HepG2 (cell line): ENCODE results near the gene EBF3. TPM values are rescaled to one million over a fixed set of nuclear protein-coding genes. Genes with fewer than 3 reads are reported as not detected.

Source experiments
- CREM ChIP-seq, 2 experiments: sonication (generic) in 1 of 2; formaldehyde crosslinking in 1 of 2; IDR thresholded peaks; 2 replicates each; pipeline versions ENCODE4 v1.4.0 to v1.6.1; 2016 to 2020; ENCODE audit warnings: antibody characterized with exemption in 1 of 2, mild to moderate bottlenecking in 1 of 2, missing genetic modification reagents in 1 of 2
- CTCF ChIP-seq: sonication (generic); formaldehyde crosslinking; IDR thresholded peaks from 2 replicates; pipeline ENCODE4 v1.5.0; 2020; ENCODE audit warnings: mild to moderate bottlenecking, missing genetic modification reagents, moderate library complexity
- HES4 ChIP-seq: sonication (generic); formaldehyde crosslinking; IDR thresholded peaks from 2 replicates; pipeline ENCODE4 v1.9.0; 2021; ENCODE audit warnings: mild to moderate bottlenecking, missing genetic modification reagents, borderline replicate concordance
- NFAT5 ChIP-seq: sonication (generic); formaldehyde crosslinking; IDR thresholded peaks from 2 replicates; pipeline ENCODE4 v1.4.0; 2020; ENCODE audit warnings: missing genetic modification reagents
- PATZ1 ChIP-seq: sonication (generic); formaldehyde crosslinking; IDR thresholded peaks from 2 replicates; pipeline ENCODE4 v1.4.0; 2020; ENCODE audit warnings: missing genetic modification reagents
- RAD21 ChIP-seq: fragments of 450-650 bp; formaldehyde crosslinking; IDR thresholded peaks from 2 replicates; pipeline ENCODE4 v1.5.0; 2020; ENCODE audit warnings: mild to moderate bottlenecking
- SKI ChIP-seq: fragments of 450-650 bp; IDR thresholded peaks from one replicate; pipeline ENCODE4 v1.6.1; 2018; ENCODE audit warnings: mild to moderate bottlenecking; ENCODE audit not compliant: partially characterized antibody
- STAG1 ChIP-seq: sonication (generic); formaldehyde crosslinking; IDR thresholded peaks from 2 replicates; pipeline ENCODE4 v1.4.0; 2020; ENCODE audit warnings: missing genetic modification reagents
- ZFAT ChIP-seq: sonication (generic); formaldehyde crosslinking; conservative IDR thresholded peaks from 2 replicates; pipeline ENCODE4 v1.8.1; 2023; ENCODE audit warnings: missing genetic modification reagents, inconsistent platforms
- ZHX1 ChIP-seq: sonication (generic); formaldehyde crosslinking; IDR thresholded peaks from 2 replicates; pipeline ENCODE4 v1.8.1; 2022; ENCODE audit warnings: low read depth, mild to moderate bottlenecking, missing genetic modification reagents
- ZNF263 ChIP-seq: sonication (generic); formaldehyde crosslinking; IDR thresholded peaks from 2 replicates; pipeline ENCODE4 v1.4.0; 2020; ENCODE audit warnings: missing genetic modification reagents
- ZNF331 ChIP-seq: sonication (generic); formaldehyde crosslinking; IDR thresholded peaks from 2 replicates; pipeline ENCODE4 v1.4.0; 2020; ENCODE audit warnings: missing genetic modification reagents
- ZNF775 ChIP-seq: sonication (generic); formaldehyde crosslinking; IDR thresholded peaks from 2 replicates; pipeline ENCODE4 v1.4.0; 2020; ENCODE audit warnings: missing genetic modification reagents, mild to moderate bottlenecking, moderate library complexity, borderline replicate concordance
- ZNF777 ChIP-seq: sonication (generic); formaldehyde crosslinking; IDR thresholded peaks from 2 replicates; pipeline ENCODE4 v1.4.0; 2020; ENCODE audit warnings: missing genetic modification reagents
- polyA plus RNA-seq, 8 experiments: library from polyadenylated mRNA; depleted of rRNA in 3 of 8; stranded (reverse) in 7 of 8; unstranded in 1 of 8; fragments of >200 nt; fragmentation: Illumina TruSeq in 4 of 8; extraction: Trizol in 4 of 8; gene quantifications; 2 replicates each; pipeline versions ENCODE4 v1.2.1 to v1.2.3, GENCODE V29; 2011 to 2016; ENCODE audit warnings: low read depth in 4 of 8, missing spikeins in 1 of 8, mixed read lengths in 1 of 8; ENCODE audit not compliant: insufficient read depth in 1 of 8
- total RNA-seq, 5 experiments: library from RNA; depleted of rRNA; stranded (reverse); fragments of >200 nt; fragmentation: Illumina TruSeq; extraction: Trizol; gene quantifications; 2 replicates each; pipeline ENCODE4 v1.2.3, GENCODE V29; 2016; ENCODE audit warnings: low read depth in 1 of 5

The EBF3 gene
- total and polyA plus RNA-seq, 2 of the 13 experiments (the other 11 are each of a cell fraction or from before 2014, with no cell fraction given) = not detected

GRCh38 chr10:129971381-129972144 is 7.5 kb upstream of the EBF3 start (continued):
- TF ChIP-seq CTCF (CRISPR knock-in tag) = peak; percentile 52
- TF ChIP-seq SKI = peak; percentile 19
- no peak for TF ChIP-seq CREM (IDR thresholded peaks at IDR 0.05)
- TF ChIP-seq CREM (CRISPR knock-in tag; IDR thresholded peaks at IDR 0.05) = no peak
- no peak for TF ChIP-seq ZFAT (CRISPR knock-in tag)
- no peak for TF ChIP-seq ZNF331
- TF ChIP-seq PATZ1 (CRISPR knock-in tag) = peak; percentile 43
- TF ChIP-seq NFAT5 (CRISPR knock-in tag) = no peak
- no peak for TF ChIP-seq ZHX1 (CRISPR knock-in tag)
- 0 out of 2 replicates have a peak, but pooled peaks have one; percentile 45 for TF ChIP-seq ZNF263 (CRISPR knock-in tag)
- TF ChIP-seq ZNF777 = peak; percentile 40; the same call in 1 of the 2 replicates
- TF ChIP-seq RAD21 (CRISPR knock-in tag) = peak; percentile 90
- TF ChIP-seq HES4 = no peak
- TF ChIP-seq STAG1 (CRISPR knock-in tag) = peak; percentile 66
- TF ChIP-seq ZNF775 (CRISPR knock-in tag) = no peak
- TF ChIP-seq, all 625 proteins: peak for 12
